ENCODE measurements around the gene CCDC192. TPM values are rescaled to one million over a fixed set of nuclear protein-coding genes. Genes with fewer than 3 reads are reported as not detected.

The CCDC192 gene
- total RNA-seq, 4 donors from 2014 or later = 0.70 to 3.1 (median 2.0) TPM; not detected in 1

DNA sequence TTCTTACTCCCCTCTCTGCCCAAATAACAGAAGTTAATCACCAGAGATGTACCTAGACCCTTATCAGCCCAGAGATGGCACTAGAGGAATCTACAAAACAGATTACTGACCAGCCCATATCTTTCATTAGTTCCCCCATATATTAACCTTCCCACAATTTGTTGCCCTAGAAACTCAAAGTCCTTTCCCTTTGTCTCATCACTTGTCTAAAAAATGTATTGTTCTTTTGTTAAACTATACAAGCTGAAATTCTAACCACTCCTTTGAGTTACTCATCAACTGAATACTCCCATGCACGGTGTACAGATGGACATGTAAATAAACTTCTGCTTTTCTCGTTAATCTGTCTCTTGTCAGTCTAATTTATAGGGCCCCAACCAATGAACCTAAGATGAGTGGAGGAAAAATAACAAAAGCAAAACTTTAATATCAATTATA, 130.9 kb downstream of the CCDC192 start:
- Histone ChIP-seq H3K27ac (no peak overlapping the region), H3K4me3 (no peak overlapping the region), H3K27me3 (no peaks in the 10 kb centered on the region), H3K36me3 (no peaks in the 10 kb centered on the region), H3K9me3 (no peaks in the 10 kb centered on the region), H3K4me1 (no peaks in the 10 kb centered on the region)
- DNase-seq (ENCODE audit: low spot score in 2 of 2) = no peak
- TF ChIP-seq, protein P1, sequence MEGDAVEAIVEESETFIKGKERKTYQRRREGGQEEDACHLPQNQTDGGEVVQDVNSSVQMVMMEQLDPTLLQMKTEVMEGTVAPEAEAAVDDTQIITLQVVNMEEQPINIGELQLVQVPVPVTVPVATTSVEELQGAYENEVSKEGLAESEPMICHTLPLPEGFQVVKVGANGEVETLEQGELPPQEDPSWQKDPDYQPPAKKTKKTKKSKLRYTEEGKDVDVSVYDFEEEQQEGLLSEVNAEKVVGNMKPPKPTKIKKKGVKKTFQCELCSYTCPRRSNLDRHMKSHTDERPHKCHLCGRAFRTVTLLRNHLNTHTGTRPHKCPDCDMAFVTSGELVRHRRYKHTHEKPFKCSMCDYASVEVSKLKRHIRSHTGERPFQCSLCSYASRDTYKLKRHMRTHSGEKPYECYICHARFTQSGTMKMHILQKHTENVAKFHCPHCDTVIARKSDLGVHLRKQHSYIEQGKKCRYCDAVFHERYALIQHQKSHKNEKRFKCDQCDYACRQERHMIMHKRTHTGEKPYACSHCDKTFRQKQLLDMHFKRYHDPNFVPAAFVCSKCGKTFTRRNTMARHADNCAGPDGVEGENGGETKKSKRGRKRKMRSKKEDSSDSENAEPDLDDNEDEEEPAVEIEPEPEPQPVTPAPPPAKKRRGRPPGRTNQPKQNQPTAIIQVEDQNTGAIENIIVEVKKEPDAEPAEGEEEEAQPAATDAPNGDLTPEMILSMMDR (IDR thresholded peaks at IDR 0.05) = no peak
- TF ChIP-seq POLR2A (IDR thresholded peaks at IDR 0.05) = no peak
- no peak for TF ChIP-seq EP300 (IDR thresholded peaks at IDR 0.05)
- no peak for TF ChIP-seq POLR2AphosphoS5 (IDR thresholded peaks at IDR 0.05)
- 37% methylated on average over 2 of the region's 2 CpGs for WGBS

DNA sequence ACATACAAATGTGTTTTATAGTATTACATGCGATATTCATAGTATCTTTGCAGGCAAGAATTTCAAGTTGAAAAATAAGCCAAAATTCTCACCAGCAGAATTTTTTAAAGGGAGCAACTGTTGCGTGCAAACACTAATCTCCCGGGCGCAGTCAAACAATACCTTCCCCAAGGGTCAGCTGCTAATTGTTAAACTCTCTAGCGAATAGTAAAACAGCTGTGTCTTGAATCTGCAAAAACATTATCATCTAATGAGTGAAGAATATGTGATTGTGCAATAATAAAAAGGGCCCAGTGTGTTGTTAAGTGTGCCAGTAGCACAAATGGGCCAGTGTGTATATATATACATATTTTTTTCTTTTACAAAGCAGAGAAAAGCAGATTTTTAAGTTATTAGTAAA, 131.4 kb downstream of the CCDC192 start:
- 54% methylated on average over 5 of the region's 5 CpGs for WGBS
- no peaks in the 10 kb centered on the region for H3K4me1 ChIP-seq

GRCh38 chr5:127838661-127839060, 135.5 kb downstream of the CCDC192 start:
- Histone ChIP-seq H3K9me3 (no peaks in the 10 kb centered on the region), H3K4me1 (no peaks in the 10 kb centered on the region), H3K4me3 (no peak overlapping the region), H3K27ac (no peak overlapping the region), H3K27me3 (no peaks in the 10 kb centered on the region), H3K36me3 (no peaks in the 10 kb centered on the region)
- TF ChIP-seq EP300 (IDR thresholded peaks at IDR 0.05) (no peak), POLR2A (IDR thresholded peaks at IDR 0.05) (no peak), POLR2AphosphoS5 (IDR thresholded peaks at IDR 0.05) (no peak)
- TF ChIP-seq, protein P1 (IDR thresholded peaks at IDR 0.05) = no peak
- DNase-seq (ENCODE audit: low spot score in 2 of 2) = no peak
- 70% methylated on average over 3 of the region's 3 CpGs for WGBS

More for the DNA sequence above, 131.4 kb downstream of the CCDC192 start:
- H3K4me3 ChIP-seq = no peak overlapping the region
- H3K9me3 ChIP-seq = no peaks in the 10 kb centered on the region
- TF ChIP-seq POLR2A (IDR thresholded peaks at IDR 0.05) (no peak), POLR2AphosphoS5 (IDR thresholded peaks at IDR 0.05) (no peak), EP300 (IDR thresholded peaks at IDR 0.05) (no peak)
- no peaks in the 10 kb centered on the region for H3K36me3 ChIP-seq
- DNase-seq (ENCODE audit: low spot score in 2 of 2) = no peak
- no peaks in the 10 kb centered on the region for H3K27me3 ChIP-seq
- H3K27ac ChIP-seq = no peak overlapping the region

DNA sequence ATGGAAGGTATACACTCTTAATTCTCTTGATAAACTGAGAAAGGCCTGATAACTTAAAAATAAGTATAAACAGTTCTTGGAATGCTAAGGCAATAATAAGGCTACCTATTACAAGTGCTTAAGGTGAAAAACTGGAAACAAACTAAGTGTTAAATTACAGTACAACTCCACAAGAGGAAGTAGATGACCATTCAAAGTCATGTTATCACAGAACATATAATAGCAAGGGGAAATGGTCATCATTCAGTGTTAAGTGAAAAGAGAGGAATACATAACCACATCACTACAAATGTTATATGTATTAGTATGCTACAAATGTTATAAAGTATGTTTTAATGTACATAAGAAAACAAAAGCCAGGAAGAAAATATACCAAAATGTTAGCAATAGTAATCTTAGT, 135.9 kb downstream of the CCDC192 start:
- TF ChIP-seq, protein P1 (IDR thresholded peaks at IDR 0.05) = no peak
- TF ChIP-seq POLR2AphosphoS5 (IDR thresholded peaks at IDR 0.05) = no peak
- no peak for TF ChIP-seq EP300 (IDR thresholded peaks at IDR 0.05)
- no peak for TF ChIP-seq POLR2A (IDR thresholded peaks at IDR 0.05)
- Histone ChIP-seq H3K4me1 (no peaks in the 10 kb centered on the region), H3K36me3 (no peaks in the 10 kb centered on the region), H3K27me3 (no peaks in the 10 kb centered on the region), H3K9me3 (no peaks in the 10 kb centered on the region), H3K27ac (no peak overlapping the region), H3K4me3 (no peak overlapping the region)
- no peak for DNase-seq (ENCODE audit: low spot score in 2 of 2)

DNA sequence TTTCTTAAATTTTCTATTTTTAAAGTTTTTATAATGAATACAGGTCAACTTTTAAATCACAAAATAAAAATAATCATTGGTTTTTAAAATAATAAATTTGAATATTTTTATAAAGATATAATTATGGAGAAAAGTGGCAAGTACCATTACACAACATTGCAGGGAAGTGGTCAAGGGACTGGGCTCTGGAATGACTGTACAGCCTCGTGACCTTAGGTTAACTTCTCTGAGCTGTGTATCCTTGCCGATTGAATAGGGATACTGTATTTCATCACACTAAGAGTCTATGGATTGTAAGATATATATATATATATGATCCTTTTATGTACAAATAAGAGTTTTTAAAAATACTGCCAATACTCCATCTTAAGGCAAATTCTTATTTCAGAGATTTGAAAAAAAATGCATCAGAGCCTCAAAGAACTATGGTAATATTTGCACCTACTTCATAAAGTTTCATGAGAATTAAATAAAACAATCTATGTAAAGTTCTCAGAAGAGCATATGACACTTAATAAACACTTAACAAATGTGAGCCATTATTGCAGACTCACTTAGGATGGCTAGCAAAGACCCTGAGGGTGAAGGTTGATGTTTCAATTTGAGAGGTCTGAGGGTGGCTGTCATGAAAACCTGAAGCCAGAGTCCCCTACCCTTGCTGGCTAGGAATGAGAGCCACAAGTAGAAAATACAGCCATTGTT, 136.5 kb downstream of the CCDC192 start:
- Histone ChIP-seq H3K27ac (no peak overlapping the region), H3K27me3 (no peaks in the 10 kb centered on the region), H3K4me1 (no peaks in the 10 kb centered on the region), H3K36me3 (no peaks in the 10 kb centered on the region), H3K4me3 (no peak overlapping the region), H3K9me3 (no peaks in the 10 kb centered on the region)
- no peak for DNase-seq (ENCODE audit: low spot score in 2 of 2)
- 80% methylated on average over 2 of the region's 2 CpGs for WGBS
- TF ChIP-seq POLR2AphosphoS5 (IDR thresholded peaks at IDR 0.05) = no peak
- TF ChIP-seq POLR2A (IDR thresholded peaks at IDR 0.05) = no peak
- TF ChIP-seq EP300 (IDR thresholded peaks at IDR 0.05) = no peak
- TF ChIP-seq, protein P1 (IDR thresholded peaks at IDR 0.05) = no peak

Data from suprapubic skin (tissue), 4 donors.